H1 (cell line): ENCODE results near the gene ZMIZ1. TPM values are rescaled to one million over a fixed set of nuclear protein-coding genes. Genes with fewer than 3 reads are reported as not detected.

Source experiments
- CTCF ChIA-PET: fragments of 300-600 bp; sonication (Branson Sonifier 250); formaldehyde crosslinking; loops from one replicate; lab custom pipeline; 2021; ENCODE audit not compliant: partially characterized antibody; lab: Charles Lee
- POLR2A ChIA-PET: fragments of 300-600 bp; sonication (Branson Sonifier 250); formaldehyde crosslinking; loops from one replicate; lab custom pipeline; 2021; ENCODE audit warnings: inconsistent platforms; ENCODE audit not compliant: partially characterized antibody; lab: Charles Lee
- DNase-seq, 2 experiments: peaks; one replicate each; pipeline versions ENCODE4 v3.0.0 to v3.0.0-alpha.2; 2010 to 2022; ENCODE audit warnings: low spot score in 2 of 2, low read depth in 1 of 2, mixed read lengths in 1 of 2
- FAIRE-seq: peaks from 2 replicates; lab custom pipeline; 2011; peaks lifted over from hg19 to GRCh38; lab: Jason Lieb, UNC
- H2AFZ ChIP-seq: 2 replicates; pipeline ENCODE4 v1.8.1; 2012; ENCODE audit warnings: low read length, inconsistent platforms
- H2AK5ac ChIP-seq: 2 replicates; pipeline ENCODE4 v1.6.1; 2013; ENCODE audit warnings: low read depth, low read length
- H2BK120ac ChIP-seq: replicated peaks from 2 replicates; pipeline ENCODE3; 2013; ENCODE audit warnings: low read depth, low read length, inconsistent platforms
- H2BK12ac ChIP-seq: 2 replicates; pipeline ENCODE4 v1.6.1; 2013; ENCODE audit warnings: low read depth, low read length
- H2BK15ac ChIP-seq: 2 replicates; pipeline ENCODE4 v1.6.1; 2013; ENCODE audit warnings: low read length
- H2BK20ac ChIP-seq: 2 replicates; pipeline ENCODE4 v1.6.1; 2013; ENCODE audit warnings: low read length
- H2BK5ac ChIP-seq: 2 replicates; pipeline ENCODE4 v1.6.1; 2013; ENCODE audit warnings: low read depth, low read length
- H3K14ac ChIP-seq: 2 replicates; pipeline ENCODE4 v1.6.1; 2013; ENCODE audit warnings: inconsistent platforms; ENCODE audit not compliant: insufficient read length
- H3K18ac ChIP-seq: 2 replicates; pipeline ENCODE4 v1.6.1; 2013; ENCODE audit warnings: low read length; ENCODE audit errors: extremely low read depth
- H3K23ac ChIP-seq: 2 replicates; pipeline ENCODE4 v1.6.1; 2013; ENCODE audit warnings: inconsistent platforms; ENCODE audit not compliant: insufficient read length
- H3K23me2 ChIP-seq: 2 replicates; pipeline ENCODE4 v1.6.1; 2013; ENCODE audit warnings: low read depth, low read length
- H3K27ac ChIP-seq: 2 replicates; pipeline ENCODE4 v1.6.1; 2011; ENCODE audit warnings: low read depth, low read length, inconsistent platforms
- H3K27me3 ChIP-seq, 4 experiments: replicated peaks in 1 of 4; 1 replicate in 1 of 4; 2 replicates in 3 of 4; pipeline versions ENCODE4 v1.6.1 to v1.8.1; 2011 to 2013; ENCODE audit warnings: low read length in 3 of 4, mild to moderate bottlenecking in 3 of 4, inconsistent platforms in 2 of 4, mixed read lengths in 2 of 4, moderate library complexity in 1 of 4; ENCODE audit not compliant: control insufficient read depth in 3 of 4, insufficient read depth in 3 of 4; ENCODE audit errors: extremely low read depth in 1 of 4
- H3K36me3 ChIP-seq, 4 experiments: 2 replicates each; pipeline versions ENCODE4 v1.6.1 to v1.8.1; 2011 to 2013; ENCODE audit warnings: mild to moderate bottlenecking in 4 of 4, low read length in 3 of 4, moderate library complexity in 2 of 4, control low read depth in 1 of 4, inconsistent platforms in 1 of 4; ENCODE audit not compliant: insufficient read depth in 4 of 4, control insufficient read depth in 2 of 4
- H3K4ac ChIP-seq: replicated peaks from 2 replicates; pipeline ENCODE3; 2013; ENCODE audit warnings: low read length, low read depth, mixed read lengths, inconsistent platforms; ENCODE audit not compliant: insufficient read length
- H3K4me1 ChIP-seq, 4 experiments: replicated peaks in 1 of 4; 1 replicate in 1 of 4; 2 replicates in 3 of 4; pipeline versions ENCODE4 v1.6.1 to v1.8.1; 2011 to 2013; ENCODE audit warnings: low read length in 3 of 4, inconsistent platforms in 2 of 4, mixed read lengths in 1 of 4; ENCODE audit not compliant: insufficient read depth in 4 of 4, control insufficient read depth in 3 of 4
- H3K4me2 ChIP-seq, 2 experiments: 2 replicates each; pipeline versions ENCODE4 v1.6.1 to v1.8.1; 2011 to 2013; ENCODE audit warnings: low read depth in 2 of 2, low read length in 2 of 2, control low read depth in 1 of 2, inconsistent platforms in 1 of 2, mild to moderate bottlenecking in 1 of 2; ENCODE audit not compliant: insufficient read depth in 1 of 2
- H3K4me3 ChIP-seq, 4 experiments: fragments of 200-600, 300-600 bp in 1 of 4; sonication (generic), shearing (Covaris generic), sonication (Bioruptor Twin) in 1 of 4; 2 replicates each; pipeline versions ENCODE4 v1.5.1 to v1.8.1; 2011 to 2016; ENCODE audit warnings: low read length in 4 of 4, low read depth in 3 of 4, control low read depth in 2 of 4, inconsistent platforms in 2 of 4, mild to moderate bottlenecking in 2 of 4, mixed read lengths in 1 of 4, moderate library complexity in 1 of 4; ENCODE audit not compliant: insufficient read depth in 2 of 4; ENCODE audit errors: extremely low read depth in 1 of 4
- H3K56ac ChIP-seq: replicated peaks from 2 replicates; pipeline ENCODE3; 2013; ENCODE audit warnings: low read depth, mild to moderate bottlenecking, mixed read lengths, low read length, inconsistent platforms; ENCODE audit not compliant: insufficient read length
- H3K79me1 ChIP-seq: 2 replicates; pipeline ENCODE4 v1.6.1; 2013; ENCODE audit warnings: low read depth, low read length, control low read depth
- H3K79me2 ChIP-seq, 2 experiments: 2 replicates each; pipeline versions ENCODE4 v1.6.1 to v1.8.1; 2012 to 2013; ENCODE audit warnings: low read length in 2 of 2, mild to moderate bottlenecking in 2 of 2, inconsistent platforms in 1 of 2; ENCODE audit not compliant: insufficient read depth in 2 of 2, control insufficient read depth in 1 of 2
- H3K9ac ChIP-seq, 4 experiments: replicated peaks in 1 of 4; 1 replicate in 1 of 4; 2 replicates in 3 of 4; pipeline versions ENCODE4 v1.6.1 to v1.8.1; 2011 to 2013; ENCODE audit warnings: low read depth in 3 of 4, low read length in 3 of 4, control low read depth in 2 of 4, mild to moderate bottlenecking in 2 of 4, moderate library complexity in 2 of 4, inconsistent platforms in 1 of 4; ENCODE audit errors: extremely low read depth in 1 of 4
- H3K9me3 ChIP-seq, 2 experiments: 2 replicates each; pipeline versions ENCODE4 v1.6.1 to v1.8.1; 2012 to 2013; ENCODE audit warnings: mild to moderate bottlenecking in 2 of 2, moderate library complexity in 2 of 2, control low read depth in 1 of 2, inconsistent platforms in 1 of 2, low read depth in 1 of 2, low read length in 1 of 2, mixed read lengths in 1 of 2; ENCODE audit not compliant: insufficient read depth in 2 of 2
- H4K20me1 ChIP-seq, 2 experiments: replicated peaks in 1 of 2; 2 replicates each; pipeline versions ENCODE3 to v1.8.1; 2011 to 2013; ENCODE audit warnings: inconsistent platforms in 2 of 2, low read length in 2 of 2, mild to moderate bottlenecking in 1 of 2; ENCODE audit not compliant: insufficient read depth in 2 of 2, control insufficient read depth in 1 of 2
- H4K5ac ChIP-seq: 2 replicates; pipeline ENCODE4 v1.6.1; 2013; ENCODE audit warnings: low read length, low read depth, mixed read lengths, inconsistent platforms; ENCODE audit not compliant: insufficient read length
- H4K8ac ChIP-seq: 2 replicates; pipeline ENCODE4 v1.8.0; 2013; ENCODE audit warnings: mild to moderate bottlenecking, moderate library complexity, low read length, inconsistent platforms; ENCODE audit not compliant: insufficient read depth; ENCODE audit errors: extremely low read depth
- H4K91ac ChIP-seq: replicated peaks from 2 replicates; pipeline ENCODE3; 2013; ENCODE audit warnings: low read length, mixed read lengths, inconsistent platforms; ENCODE audit not compliant: insufficient read length
- CHD2 ChIP-seq: IDR thresholded peaks from 2 replicates; pipeline ENCODE4 v1.6.1; 2012; ENCODE audit warnings: low read length, improper control_type of control experiment
- RBBP5 ChIP-seq: IDR thresholded peaks from 2 replicates; pipeline ENCODE4 v1.7.1; 2012; ENCODE audit warnings: low read depth, mild to moderate bottlenecking, inconsistent platforms, low read length, moderate library complexity, borderline replicate concordance
- WGBS, 2 experiments: shearing (Covaris generic) in 1 of 2; methylation state at CpG; one replicate each; pipeline versions ENCODE4 v1.1.6 to v1.1.7; 2013 to 2015; ENCODE audit warnings: low lambda C conversion rate in 2 of 2, mixed read lengths in 2 of 2, inconsistent platforms in 1 of 2, low coverage in 1 of 2, missing lambda C conversion rate in 1 of 2; ENCODE audit not compliant: insufficient replicate concordance in 2 of 2, insufficient coverage in 1 of 2, insufficient read length in 1 of 2; ENCODE audit errors: extremely low coverage in 1 of 2, missing lambda C conversion rate in 1 of 2; 5-methylcytosine and 5-hydroxymethylcytosine counted together
- polyA plus RNA-seq, 7 experiments: library from polyadenylated mRNA; depleted of rRNA in 3 of 7; stranded (reverse) in 5 of 7; unstranded in 2 of 7; fragments of >200 nt in 5 of 7; fragments of 200-250 nt in 2 of 7; gene quantifications; 1 replicate in 5 of 7; 2 replicates in 1 of 7; 4 replicates in 1 of 7; pipeline versions ENCODE4 v1.2.1 to v1.2.3, GENCODE V29; 2011 to 2013; ENCODE audit warnings: missing spikeins in 2 of 7, mixed read lengths in 2 of 7
- total RNA-seq: library from RNA; stranded (reverse); fragmentation: NEBNext Ultra II Directional; extraction: Animal tissue kit (Norgen Biotek cat#: 25700); gene quantifications from 2 replicates; pipeline ENCODE4 v1.2.1, GENCODE V29; 2021

ZMIZ1 gene
- total and polyA plus RNA-seq, 2 of the 8 experiments (the other 6 are each of a cell fraction or from before 2014, with no cell fraction given): 8.1 to 28.0 TPM

DNA sequence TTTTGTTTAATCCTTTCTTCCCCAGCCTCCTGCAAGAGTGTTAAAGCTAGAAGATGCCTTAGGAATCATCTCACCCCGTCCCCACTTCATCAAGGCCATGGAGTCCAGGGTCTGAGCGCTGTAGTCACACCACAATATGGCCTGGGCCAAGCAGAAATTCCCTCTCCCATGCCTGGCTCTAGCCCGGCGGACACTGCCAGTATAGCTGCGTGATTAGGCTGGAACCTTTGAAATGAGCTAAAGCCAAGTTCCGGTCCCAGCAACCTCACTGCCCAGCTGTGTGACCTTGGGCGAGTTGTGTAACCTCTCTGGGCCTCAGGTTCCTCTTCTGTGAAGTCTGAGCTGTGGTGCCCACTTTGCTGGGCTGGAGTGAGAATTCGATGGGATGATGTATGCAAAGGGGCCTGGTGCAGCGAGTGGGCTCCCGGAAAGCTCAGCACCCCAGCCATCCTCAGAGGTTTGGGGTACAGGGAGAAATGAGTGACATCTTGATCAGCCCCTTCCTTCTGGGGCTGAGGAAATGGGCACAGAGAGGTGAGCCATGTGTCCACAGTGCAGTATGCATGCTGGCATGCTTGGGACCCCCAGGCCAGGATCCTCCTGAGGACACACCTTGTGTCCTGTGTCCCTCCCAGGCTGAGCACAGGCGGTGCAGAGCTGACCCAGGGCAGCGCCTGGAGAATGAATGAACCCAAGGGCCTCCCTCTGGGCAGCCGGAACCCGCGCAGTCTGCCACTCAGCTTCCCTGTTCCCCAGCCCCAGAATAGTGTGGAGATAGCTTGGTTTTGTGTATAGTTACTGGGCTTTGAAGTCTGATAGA lies 118.6 kb downstream of the ZMIZ1 start:
- Histone ChIP-seq H3K36me3 (peaks cover 0 to 2% (median 0%) of the 10 kb centered on the region in 4 experiments; a peak in 2 of 8 replicates), H3K4me3 (no peak overlapping the region), H3K56ac (no peak overlapping the region), H2AFZ (no peak overlapping the region), H4K91ac (no peak overlapping the region), H3K14ac (no peak overlapping the region), H3K23me2 (no peaks in the 10 kb centered on the region), H3K4ac (no peak overlapping the region), H3K27me3 (no peaks in the 10 kb centered on the region), H2BK12ac (no peak overlapping the region), H3K4me2 (no peak overlapping the region), H3K4me1 (peaks cover 0 to 15% (median 9%) of the 10 kb centered on the region in 4 experiments; a peak in 6 of 7 replicates), H4K20me1 (peaks cover 5 to 16% of the 10 kb centered on the region in 2 experiments), H2BK15ac (no peak overlapping the region), H2AK5ac (no peak overlapping the region), H3K27ac (no peak overlapping the region), H2BK5ac (no peak overlapping the region), H3K23ac (no peak overlapping the region), H2BK20ac (no peak overlapping the region), H4K8ac (no peak overlapping the region), H4K5ac (no peak overlapping the region), H3K9me3 (no peaks in the 10 kb centered on the region), H3K79me1 (peaks cover 3% of the 10 kb centered on the region; the same call in 1 of the 2 replicates), H2BK120ac (no peak overlapping the region), H3K9ac (no peak overlapping the region), H3K18ac (no peak overlapping the region), H3K79me2 (no peaks in the 10 kb centered on the region; a peak in 1 of 4 replicates)
- 86% methylated on average over 15 of the region's 15 CpGs; no CpG with 5 or more reads in 1 of the 2 experiments for WGBS, 2 experiments
- ChIA-PET CTCF (interaction anchor here (0.7 to 14.8 kb wide), 5 partner anchors 9 to 224 kb away, joined by 3 to 396 read pairs (median 10); no protein-coding TSS in a partner anchor), POLR2A (interaction anchor here (0.7 to 0.9 kb wide), 2 partner anchors 28 to 1153 kb away, joined by 3 read pairs; partner anchors contain the start of gene RPS24)
- FAIRE-seq: no peak
- no peak for DNase-seq
- TF ChIP-seq RBBP5 (no peak), CHD2 (no peak)
